Fibroblast of lung (primary cell): ENCODE data around the gene OSBP2. TPM values are rescaled to one million over a fixed set of nuclear protein-coding genes. Genes with fewer than 3 reads are reported as not detected.

Experiments
- DNase-seq, 2 donors: peaks; one replicate each; pipeline versions ENCODE4 v3.0.0 to v3.0.0-alpha.2; 2010; ENCODE audit warnings: low read depth in 2 of 2
- H2AFZ ChIP-seq: 2 replicates; pipeline ENCODE4 v1.5.1; 2012; ENCODE audit warnings: low read length, control low read depth, inconsistent platforms
- H3K27ac ChIP-seq: 2 replicates; pipeline ENCODE4 v1.5.1; 2011; ENCODE audit warnings: low read length, control low read depth; ENCODE audit not compliant: insufficient read depth
- H3K27me3 ChIP-seq: 2 replicates; pipeline ENCODE4 v1.5.1; 2011; ENCODE audit warnings: mild to moderate bottlenecking, low read length; ENCODE audit not compliant: control insufficient read depth, insufficient read depth
- H3K36me3 ChIP-seq: 2 replicates; pipeline ENCODE4 v1.5.1; 2011; ENCODE audit warnings: low read length; ENCODE audit not compliant: control insufficient read depth, insufficient read depth
- H3K4me1 ChIP-seq: 2 replicates; pipeline ENCODE4 v1.5.1; 2011; ENCODE audit warnings: low read length; ENCODE audit not compliant: control insufficient read depth, insufficient read depth; ENCODE audit errors: extremely low read depth
- H3K4me2 ChIP-seq: 2 replicates; pipeline ENCODE4 v1.5.1; 2011; ENCODE audit warnings: low read length, control low read depth; ENCODE audit not compliant: insufficient read depth; ENCODE audit errors: extremely low read depth
- H3K4me3 ChIP-seq, 4 experiments: fragments of 200-600 bp in 1 of 4; sonication (generic) in 1 of 4; replicated peaks in 1 of 4; 2 replicates each; pipeline ENCODE4 v1.5.1; 2011 to 2016; ENCODE audit warnings: low read length in 4 of 4, low read depth in 3 of 4, mild to moderate bottlenecking in 3 of 4, control low read depth in 2 of 4, inconsistent platforms in 1 of 4, mixed read lengths in 1 of 4; ENCODE audit not compliant: insufficient read depth in 1 of 4; ENCODE audit errors: control extremely low read depth in 1 of 4
- H3K79me2 ChIP-seq: 2 replicates; pipeline ENCODE4 v1.5.1; 2012; ENCODE audit warnings: mild to moderate bottlenecking, low read length, inconsistent platforms; ENCODE audit not compliant: control insufficient read depth, insufficient read depth
- H3K9ac ChIP-seq: 2 replicates; pipeline ENCODE4 v1.5.1; 2011; ENCODE audit warnings: mild to moderate bottlenecking, low read length, control low read depth; ENCODE audit not compliant: insufficient read depth
- H3K9me3 ChIP-seq: 2 replicates; pipeline ENCODE4 v1.5.1; 2012; ENCODE audit warnings: low read depth, low read length; ENCODE audit not compliant: control insufficient read depth, insufficient read depth
- H4K20me1 ChIP-seq: 2 replicates; pipeline ENCODE4 v1.5.1; 2011; ENCODE audit warnings: low read length; ENCODE audit not compliant: control insufficient read depth, insufficient read depth; ENCODE audit errors: extremely low read depth
- EZH2 ChIP-seq: IDR thresholded peaks from 2 replicates; pipeline ENCODE4 v1.5.1; 2012; ENCODE audit warnings: low read length, control low read depth, mild to moderate bottlenecking; ENCODE audit errors: missing control alignments
- polyA plus RNA-seq, 2 donors: library from polyadenylated mRNA; depleted of rRNA in 1 of 2; stranded (reverse) in 1 of 2; unstranded in 1 of 2; fragments of >200 nt; gene quantifications; 2 replicates each; pipeline ENCODE4 v1.2.1, GENCODE V29; 2011 to 2012; ENCODE audit warnings: missing spikeins in 1 of 2
- total RNA-seq: library from RNA; depleted of rRNA; stranded (reverse); fragments of >200 nt; gene quantifications from 2 replicates; pipeline ENCODE4 v1.2.1, GENCODE V29; 2014
- TF ChIP-seq, protein P1 (sequence below), 2 donors: IDR thresholded peaks in 1 of 2; conservative IDR thresholded peaks in 1 of 2; 1 replicate in 1 of 2; 2 replicates in 1 of 2; pipeline ENCODE4 v1.5.1; 2011 to 2012; ENCODE audit warnings: low read length in 2 of 2, control low read depth in 1 of 2, inconsistent platforms in 1 of 2, low read depth in 1 of 2, mild to moderate bottlenecking in 1 of 2

Gene OSBP2
- total and polyA plus RNA-seq, 2 donors (not counting 1 experiment from before 2014, with no cell fraction given) = 0.40 to 3.8 TPM

DNA sequence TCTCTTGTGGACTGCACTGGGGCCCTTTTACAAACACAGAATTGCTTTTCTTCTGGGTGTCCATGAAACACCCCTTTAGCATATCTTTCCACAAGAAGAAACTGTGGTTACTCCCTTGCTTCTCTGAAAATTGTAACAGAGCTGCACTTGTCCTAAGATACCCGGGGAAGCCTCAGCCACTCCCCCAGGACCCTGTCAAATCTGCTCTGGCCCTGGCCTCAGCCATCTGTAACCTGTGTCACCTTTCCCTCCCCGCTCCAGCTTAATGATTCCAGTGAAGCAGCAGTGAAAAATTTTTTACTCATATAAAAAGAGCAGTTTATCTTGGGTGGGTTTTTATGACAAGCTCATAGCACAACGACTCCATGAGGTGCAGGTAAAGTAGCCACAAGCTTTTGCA, 23.6 kb upstream of the OSBP2 start:
- Histone ChIP-seq H3K27ac (no peak overlapping the region), H3K4me1 (peaks cover 2% of the 10 kb centered on the region), H2AFZ (no peak overlapping the region), H3K9me3 (no peaks in the 10 kb centered on the region), H3K27me3 (no peaks in the 10 kb centered on the region), H3K36me3 (no peaks in the 10 kb centered on the region), H3K79me2 (no peaks in the 10 kb centered on the region), H3K4me3 (no peak overlapping the region), H3K4me2 (no peak overlapping the region), H4K20me1 (no peaks in the 10 kb centered on the region), H3K9ac (no peak overlapping the region)
- DNase-seq = no peak
- TF ChIP-seq EZH2 = no peak
- TF ChIP-seq, protein P1, sequence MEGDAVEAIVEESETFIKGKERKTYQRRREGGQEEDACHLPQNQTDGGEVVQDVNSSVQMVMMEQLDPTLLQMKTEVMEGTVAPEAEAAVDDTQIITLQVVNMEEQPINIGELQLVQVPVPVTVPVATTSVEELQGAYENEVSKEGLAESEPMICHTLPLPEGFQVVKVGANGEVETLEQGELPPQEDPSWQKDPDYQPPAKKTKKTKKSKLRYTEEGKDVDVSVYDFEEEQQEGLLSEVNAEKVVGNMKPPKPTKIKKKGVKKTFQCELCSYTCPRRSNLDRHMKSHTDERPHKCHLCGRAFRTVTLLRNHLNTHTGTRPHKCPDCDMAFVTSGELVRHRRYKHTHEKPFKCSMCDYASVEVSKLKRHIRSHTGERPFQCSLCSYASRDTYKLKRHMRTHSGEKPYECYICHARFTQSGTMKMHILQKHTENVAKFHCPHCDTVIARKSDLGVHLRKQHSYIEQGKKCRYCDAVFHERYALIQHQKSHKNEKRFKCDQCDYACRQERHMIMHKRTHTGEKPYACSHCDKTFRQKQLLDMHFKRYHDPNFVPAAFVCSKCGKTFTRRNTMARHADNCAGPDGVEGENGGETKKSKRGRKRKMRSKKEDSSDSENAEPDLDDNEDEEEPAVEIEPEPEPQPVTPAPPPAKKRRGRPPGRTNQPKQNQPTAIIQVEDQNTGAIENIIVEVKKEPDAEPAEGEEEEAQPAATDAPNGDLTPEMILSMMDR (conservative IDR thresholded peaks at IDR 0.05 in 1 of 2, IDR thresholded peaks at IDR 0.05 in 1 of 2; ENCODE audit: low read depth in 1 of 2, low read length in 2 of 2) = no peak

DNA sequence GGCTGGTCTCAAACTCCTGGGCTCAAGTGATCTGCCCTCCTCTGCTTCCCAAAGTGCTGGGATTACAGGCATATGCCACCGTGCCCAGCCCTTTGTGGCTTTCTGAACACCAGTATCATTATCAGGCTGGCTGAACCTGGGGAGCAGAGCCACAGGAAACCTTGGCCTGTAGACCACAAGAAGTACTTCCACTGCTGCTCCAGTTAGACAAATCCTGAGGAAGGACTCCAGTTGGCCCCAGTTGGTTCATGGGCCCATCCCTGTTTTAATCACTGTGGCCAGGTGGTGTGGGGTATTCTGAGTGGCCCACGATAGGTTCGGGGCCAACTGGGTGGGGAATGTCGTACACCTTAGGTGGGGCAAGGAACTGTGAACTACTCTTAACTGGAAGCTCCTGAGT, 21.5 kb upstream of the OSBP2 start:
- no peak for DNase-seq
- Histone ChIP-seq H3K4me3 (no peak overlapping the region), H3K9ac (no peak overlapping the region), H3K27me3 (no peaks in the 10 kb centered on the region), H2AFZ (no peak overlapping the region), H3K4me1 (no peaks in the 10 kb centered on the region), H3K27ac (no peak overlapping the region), H4K20me1 (no peaks in the 10 kb centered on the region), H3K79me2 (no peaks in the 10 kb centered on the region), H3K36me3 (no peaks in the 10 kb centered on the region), H3K4me2 (no peak overlapping the region), H3K9me3 (no peaks in the 10 kb centered on the region)
- TF ChIP-seq, protein P1 (conservative IDR thresholded peaks at IDR 0.05 in 1 of 2, IDR thresholded peaks at IDR 0.05 in 1 of 2; ENCODE audit: low read depth in 1 of 2, low read length in 2 of 2) = no peak
- no peak for TF ChIP-seq EZH2

DNA sequence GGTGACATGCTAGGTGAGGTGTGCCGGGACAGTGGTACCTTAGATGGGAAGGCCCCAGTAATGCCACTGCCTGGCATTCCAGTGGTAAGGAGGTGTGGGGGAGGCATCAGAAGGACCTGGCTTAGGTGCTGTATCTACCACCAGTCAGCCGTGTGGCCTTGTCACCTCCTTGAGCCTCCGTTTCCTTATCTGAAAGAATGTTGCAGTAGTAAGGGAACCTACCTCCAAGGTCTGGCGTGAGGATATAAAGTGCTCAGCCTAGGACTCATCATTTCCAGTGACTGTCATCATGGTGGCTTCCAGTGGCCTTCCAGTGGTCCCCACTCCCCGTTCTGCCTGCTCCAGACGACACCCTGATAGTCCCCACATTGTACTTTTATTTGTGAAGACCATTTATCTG, 20.2 kb upstream of the OSBP2 start:
- Histone ChIP-seq H2AFZ (no peak overlapping the region), H3K36me3 (no peaks in the 10 kb centered on the region), H3K79me2 (no peaks in the 10 kb centered on the region), H3K27ac (no peak overlapping the region), H4K20me1 (no peaks in the 10 kb centered on the region), H3K4me2 (no peak overlapping the region), H3K9ac (no peak overlapping the region), H3K4me1 (no peaks in the 10 kb centered on the region), H3K9me3 (no peaks in the 10 kb centered on the region), H3K27me3 (no peaks in the 10 kb centered on the region), H3K4me3 (no peak overlapping the region)
- DNase-seq = no peak
- TF ChIP-seq, protein P1 (conservative IDR thresholded peaks at IDR 0.05 in 1 of 2, IDR thresholded peaks at IDR 0.05 in 1 of 2; ENCODE audit: low read depth in 1 of 2, low read length in 2 of 2) = no peak
- no peak for TF ChIP-seq EZH2
